ENCODE measurements around the gene SPG11.

Gene SPG11

DNA sequence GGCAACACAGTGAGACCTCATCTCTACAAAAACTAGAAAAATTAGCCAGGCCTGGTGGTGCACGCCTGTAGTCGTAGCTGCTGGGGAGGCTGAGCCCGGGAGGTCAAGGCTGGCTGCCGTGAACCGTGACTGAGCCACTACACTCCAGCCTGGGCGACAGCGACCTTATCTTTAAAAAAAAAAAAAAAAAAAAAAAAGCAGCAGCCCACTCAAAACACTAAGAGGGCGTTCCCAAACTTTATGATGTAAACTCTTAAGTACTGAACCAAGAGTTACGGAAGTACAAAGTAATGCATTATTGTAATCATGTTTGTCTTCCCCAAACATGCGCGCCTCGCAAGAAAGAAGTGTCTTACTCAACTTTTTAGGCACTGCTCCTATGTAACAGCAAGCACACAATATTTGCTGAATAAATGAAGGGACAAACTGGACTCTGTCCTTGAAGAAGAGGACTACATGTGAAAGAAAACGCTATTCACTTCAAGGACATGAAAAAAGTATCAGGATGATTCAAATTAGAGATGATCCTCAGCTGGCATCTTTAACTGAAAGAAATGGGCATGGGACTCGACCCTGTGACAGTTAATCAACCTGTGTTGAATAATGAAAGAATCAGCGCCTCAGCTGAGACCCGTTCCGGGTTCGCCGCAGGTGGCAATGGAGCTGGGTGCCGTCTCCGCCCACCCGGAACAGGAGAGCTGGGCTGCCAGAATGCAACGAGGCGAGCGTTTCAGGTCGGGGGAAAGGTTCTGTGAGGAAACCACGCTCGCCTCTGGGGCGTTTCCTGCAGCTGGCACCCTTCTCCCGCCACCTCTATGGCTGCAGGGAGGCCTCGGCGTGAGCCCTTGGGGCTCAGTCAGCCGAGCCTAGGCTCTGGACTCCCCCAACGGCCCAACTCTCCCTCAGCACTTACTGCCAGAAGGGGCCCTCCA is 718 bp downstream of the SPG11 start:
- no peak for TF ChIP-seq EZH2phosphoT487 (IDR thresholded peaks at IDR 0.05; ENCODE audit: low read depth)
- TF ChIP-seq, protein P1, sequence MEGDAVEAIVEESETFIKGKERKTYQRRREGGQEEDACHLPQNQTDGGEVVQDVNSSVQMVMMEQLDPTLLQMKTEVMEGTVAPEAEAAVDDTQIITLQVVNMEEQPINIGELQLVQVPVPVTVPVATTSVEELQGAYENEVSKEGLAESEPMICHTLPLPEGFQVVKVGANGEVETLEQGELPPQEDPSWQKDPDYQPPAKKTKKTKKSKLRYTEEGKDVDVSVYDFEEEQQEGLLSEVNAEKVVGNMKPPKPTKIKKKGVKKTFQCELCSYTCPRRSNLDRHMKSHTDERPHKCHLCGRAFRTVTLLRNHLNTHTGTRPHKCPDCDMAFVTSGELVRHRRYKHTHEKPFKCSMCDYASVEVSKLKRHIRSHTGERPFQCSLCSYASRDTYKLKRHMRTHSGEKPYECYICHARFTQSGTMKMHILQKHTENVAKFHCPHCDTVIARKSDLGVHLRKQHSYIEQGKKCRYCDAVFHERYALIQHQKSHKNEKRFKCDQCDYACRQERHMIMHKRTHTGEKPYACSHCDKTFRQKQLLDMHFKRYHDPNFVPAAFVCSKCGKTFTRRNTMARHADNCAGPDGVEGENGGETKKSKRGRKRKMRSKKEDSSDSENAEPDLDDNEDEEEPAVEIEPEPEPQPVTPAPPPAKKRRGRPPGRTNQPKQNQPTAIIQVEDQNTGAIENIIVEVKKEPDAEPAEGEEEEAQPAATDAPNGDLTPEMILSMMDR (IDR thresholded peaks at IDR 0.05; ENCODE audit: low read depth, low read length): no peak
- Histone ChIP-seq H2AFZ (ENCODE audit: low read depth, low read length) (peak overlapping the region; percentile 19; the same call in 1 of the 2 replicates), H3K27ac (ENCODE audit: low read length) (peak overlapping the region; percentile 88), H3K9me3 (ENCODE audit: insufficient read depth, low read length) (no peaks in the 10 kb centered on the region), H3K9ac (ENCODE audit: low read length) (peak overlapping the region; percentile 93), H3K4me3 (ENCODE audit: low read length) (peak overlapping the region; percentile 91), H3K4me1 (ENCODE audit: low read length) (peaks cover 46% of the 10 kb centered on the region), H3K79me2 (ENCODE audit: low read length) (peaks cover 38% of the 10 kb centered on the region), H3K36me3 (replicated peaks; ENCODE audit: low read depth, low read length) (peaks cover 6% of the 10 kb centered on the region), H3K4me2 (ENCODE audit: low read length) (peak overlapping the region; percentile 80), H4K20me1 (ENCODE audit: insufficient read depth, low read length) (no peaks in the 10 kb centered on the region), H3K27me3 (ENCODE audit: low read depth, low read length) (no peaks in the 10 kb centered on the region)

GRCh38 chr15:44661576-44661975 is 1.9 kb downstream of the SPG11 start:
- peaks cover 38% of the 10 kb centered on the region for H3K79me2 ChIP-seq (ENCODE audit: low read length)
- H3K9me3 ChIP-seq (ENCODE audit: insufficient read depth, low read length): no peaks in the 10 kb centered on the region
- H3K9ac ChIP-seq (ENCODE audit: low read length): no peak overlapping the region
- H4K20me1 ChIP-seq (ENCODE audit: insufficient read depth, low read length): no peaks in the 10 kb centered on the region
- no peak overlapping the region for H3K4me3 ChIP-seq (ENCODE audit: low read length)
- peaks cover 15% of the 10 kb centered on the region for H3K36me3 ChIP-seq (replicated peaks; ENCODE audit: low read depth, low read length)
- no peaks in the 10 kb centered on the region for H3K27me3 ChIP-seq (ENCODE audit: low read depth, low read length)
- peak overlapping the region; percentile 80 for H3K4me2 ChIP-seq (ENCODE audit: low read length)
- no peak overlapping the region for H2AFZ ChIP-seq (ENCODE audit: low read depth, low read length)
- H3K4me1 ChIP-seq (ENCODE audit: low read length): peaks cover 36% of the 10 kb centered on the region
- no peak overlapping the region for H3K27ac ChIP-seq (ENCODE audit: low read length)
- TF ChIP-seq, protein P1 (IDR thresholded peaks at IDR 0.05; ENCODE audit: low read depth, low read length): no peak
- TF ChIP-seq EZH2phosphoT487 (IDR thresholded peaks at IDR 0.05; ENCODE audit: low read depth): no peak

GRCh38 chr15:44659056-44659455 is 4.4 kb downstream of the SPG11 start:
- no peak overlapping the region for H3K4me3 ChIP-seq (ENCODE audit: low read length)
- H3K36me3 ChIP-seq (replicated peaks; ENCODE audit: low read depth, low read length): peaks cover 31% of the 10 kb centered on the region
- H3K79me2 ChIP-seq (ENCODE audit: low read length): peaks cover 31% of the 10 kb centered on the region
- H3K9ac ChIP-seq (ENCODE audit: low read length): no peak overlapping the region
- no peak overlapping the region for H3K4me2 ChIP-seq (ENCODE audit: low read length)
- TF ChIP-seq, protein P1 (IDR thresholded peaks at IDR 0.05; ENCODE audit: low read depth, low read length): no peak
- TF ChIP-seq EZH2phosphoT487 (IDR thresholded peaks at IDR 0.05; ENCODE audit: low read depth): no peak
- no peaks in the 10 kb centered on the region for H3K27me3 ChIP-seq (ENCODE audit: low read depth, low read length)
- H2AFZ ChIP-seq (ENCODE audit: low read depth, low read length): no peak overlapping the region
- no peaks in the 10 kb centered on the region for H3K9me3 ChIP-seq (ENCODE audit: insufficient read depth, low read length)
- H3K27ac ChIP-seq (ENCODE audit: low read length): no peak overlapping the region
- H4K20me1 ChIP-seq (ENCODE audit: insufficient read depth, low read length): no peaks in the 10 kb centered on the region
- H3K4me1 ChIP-seq (ENCODE audit: low read length): peaks cover 17% of the 10 kb centered on the region

DNA sequence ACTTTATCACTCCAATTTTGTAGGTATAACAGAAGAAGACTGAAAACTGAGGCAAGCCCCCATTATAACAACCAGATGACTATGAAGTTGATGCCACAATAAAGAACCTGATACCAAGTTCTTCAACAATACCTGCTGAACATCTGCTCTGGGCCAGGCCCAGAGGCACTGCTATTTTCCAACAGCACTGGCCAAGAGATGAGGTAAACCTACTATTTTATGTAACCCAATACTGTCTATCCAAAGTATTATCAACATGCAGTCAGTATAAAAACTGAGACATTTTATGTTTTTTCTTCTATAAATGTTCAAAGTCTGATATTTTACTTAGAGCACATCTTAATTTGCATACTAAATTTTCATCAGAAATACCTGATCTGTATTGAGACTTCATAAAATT is 6.1 kb downstream of the SPG11 start:
- no peak overlapping the region for H2AFZ ChIP-seq (ENCODE audit: low read depth, low read length)
- H3K4me3 ChIP-seq (ENCODE audit: low read length): no peak overlapping the region
- no peak overlapping the region for H3K4me2 ChIP-seq (ENCODE audit: low read length)
- TF ChIP-seq EZH2phosphoT487 (IDR thresholded peaks at IDR 0.05; ENCODE audit: low read depth): no peak
- TF ChIP-seq, protein P1 (IDR thresholded peaks at IDR 0.05; ENCODE audit: low read depth, low read length): no peak
- H4K20me1 ChIP-seq (ENCODE audit: insufficient read depth, low read length): no peaks in the 10 kb centered on the region
- peaks cover 17% of the 10 kb centered on the region for H3K79me2 ChIP-seq (ENCODE audit: low read length)
- no peaks in the 10 kb centered on the region for H3K9me3 ChIP-seq (ENCODE audit: insufficient read depth, low read length)
- H3K9ac ChIP-seq (ENCODE audit: low read length): no peak overlapping the region
- no peaks in the 10 kb centered on the region for H3K27me3 ChIP-seq (ENCODE audit: low read depth, low read length)
- no peak overlapping the region for H3K27ac ChIP-seq (ENCODE audit: low read length)
- 0 out of 2 replicates have a peak, but pooled peaks cover 13% of the 10 kb centered on the region for H3K4me1 ChIP-seq (ENCODE audit: low read length)
- peaks cover 41% of the 10 kb centered on the region for H3K36me3 ChIP-seq (replicated peaks; ENCODE audit: low read depth, low read length)

Data from OCI-LY3 (cell line).